WERI-Rb-1 (cell line): ENCODE data around the gene MRPS15.
A peak's percentile ranks its signal among the peaks of the same experiment; 100 is the strongest.

Experiments used
- DNase-seq: peaks from one replicate; pipeline ENCODE4 v3.0.0-alpha.2; 2020
- H3K27ac ChIP-seq: fragments of 250-450 bp; sonication (Bioruptor Pico); 2 replicates; pipeline ENCODE4 v1.5.1; 2020; ENCODE audit warnings: mild to moderate bottlenecking, moderate library complexity
- H3K27me3 ChIP-seq: fragments of 250-450 bp; sonication (Bioruptor Pico); 2 replicates; pipeline ENCODE4 v1.5.1; 2021; ENCODE audit warnings: mild to moderate bottlenecking, low read depth, moderate library complexity; ENCODE audit not compliant: insufficient read depth, severe bottlenecking
- H3K36me3 ChIP-seq: fragments of 250-450 bp; sonication (Bioruptor Pico); 2 replicates; pipeline ENCODE4 v1.5.1; 2020; ENCODE audit warnings: mild to moderate bottlenecking, moderate library complexity
- H3K4me3 ChIP-seq: 2 replicates; pipeline ENCODE4 v1.5.1; 2011; ENCODE audit warnings: low read depth, mild to moderate bottlenecking, control low read depth, low read length
- H3K9me3 ChIP-seq: fragments of 250-450 bp; sonication (Bioruptor Pico); 2 replicates; pipeline ENCODE4 v1.5.1; 2021; ENCODE audit warnings: mild to moderate bottlenecking, moderate library complexity; ENCODE audit not compliant: severe bottlenecking
- CTCF ChIP-seq: IDR thresholded peaks from 2 replicates; pipeline ENCODE4 v1.5.1; 2011; ENCODE audit warnings: low read depth, mild to moderate bottlenecking, control low read depth, inconsistent platforms, low read length

The MRPS15 gene

GRCh38 chr1:36475910-36476604, 11.9 kb upstream of the MRPS15 start:
- Histone ChIP-seq H3K9me3 (no peaks in the 10 kb centered on the region), H3K27me3 (no peaks in the 10 kb centered on the region), H3K27ac (no peak overlapping the region), H3K4me3 (no peak overlapping the region), H3K36me3 (no peaks in the 10 kb centered on the region)
- DNase-seq, result peak; percentile 54
- 0 out of 2 replicates have a peak, but pooled peaks have one; percentile 2 for TF ChIP-seq CTCF

GRCh38 chr1:36475341-36475740, 11.2 kb upstream of the MRPS15 start:
- Histone ChIP-seq H3K27ac (no peak overlapping the region), H3K4me3 (no peak overlapping the region), H3K27me3 (no peaks in the 10 kb centered on the region), H3K36me3 (no peaks in the 10 kb centered on the region), H3K9me3 (no peaks in the 10 kb centered on the region)
- no peak for TF ChIP-seq CTCF
- no peak for DNase-seq

- Histone ChIP-seq H3K36me3 (no peaks in the 10 kb centered on the region), H3K4me3 (no peak overlapping the region), H3K9me3 (no peaks in the 10 kb centered on the region), H3K27me3 (no peaks in the 10 kb centered on the region), H3K27ac (no peak overlapping the region)
- TF ChIP-seq CTCF, result no peak
- no peak for DNase-seq
Observed at GRCh38 chr1:36472656-36473055, 8.5 kb upstream of the MRPS15 start.

- H3K27ac ChIP-seq, result peak overlapping the region; percentile 6; the same call in 1 of the 2 replicates
- DNase-seq, result peak; percentile 43
- 0 out of 2 replicates have a peak, but pooled peaks have one; percentile 24 for TF ChIP-seq CTCF
- H3K36me3 ChIP-seq, result no peaks in the 10 kb centered on the region
- H3K4me3 ChIP-seq, result no peak overlapping the region
- H3K27me3 ChIP-seq, result no peaks in the 10 kb centered on the region
- H3K9me3 ChIP-seq, result no peaks in the 10 kb centered on the region
Observed at GRCh38 chr1:36471830-36472641, 7.9 kb upstream of the MRPS15 start.

GRCh38 chr1:36469163-36469562, 5.0 kb upstream of the MRPS15 start:
- no peak overlapping the region for H3K4me3 ChIP-seq
- no peaks in the 10 kb centered on the region for H3K27me3 ChIP-seq
- DNase-seq, result no peak
- H3K27ac ChIP-seq, result no peak overlapping the region
- H3K36me3 ChIP-seq, result peaks cover under 1% of the 10 kb centered on the region
- no peak for TF ChIP-seq CTCF
- H3K9me3 ChIP-seq, result no peaks in the 10 kb centered on the region
